ENCODE data around the gene POC1A. TPM values are rescaled to one million over a fixed set of nuclear protein-coding genes. Genes with fewer than 3 reads are reported as not detected.

Gene POC1A
- total RNA-seq, 4 donors from 2014 or later = 0.65 to 2.0 (median 1.2) TPM

DNA sequence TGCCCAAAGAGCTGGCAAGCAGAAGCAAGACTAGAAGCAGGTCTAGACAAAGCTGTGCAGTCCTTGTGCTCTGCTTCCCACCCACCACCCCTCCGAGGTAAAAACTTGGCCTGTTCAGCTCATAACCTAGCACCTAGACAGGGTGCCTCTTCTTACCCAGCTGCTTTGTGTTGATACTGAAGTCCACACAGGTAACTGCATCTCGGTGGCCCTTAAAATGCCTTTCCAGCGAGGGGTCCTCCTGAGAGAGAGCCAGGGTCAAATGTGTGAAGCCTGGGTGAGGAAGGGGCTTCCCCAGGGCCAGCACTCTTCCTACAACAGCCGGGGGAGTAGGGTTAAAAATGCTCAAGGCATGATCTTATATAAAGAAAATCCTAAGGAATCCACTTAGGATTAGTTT lies 3.4 kb downstream of the POC1A start:
- TF ChIP-seq, protein P1, sequence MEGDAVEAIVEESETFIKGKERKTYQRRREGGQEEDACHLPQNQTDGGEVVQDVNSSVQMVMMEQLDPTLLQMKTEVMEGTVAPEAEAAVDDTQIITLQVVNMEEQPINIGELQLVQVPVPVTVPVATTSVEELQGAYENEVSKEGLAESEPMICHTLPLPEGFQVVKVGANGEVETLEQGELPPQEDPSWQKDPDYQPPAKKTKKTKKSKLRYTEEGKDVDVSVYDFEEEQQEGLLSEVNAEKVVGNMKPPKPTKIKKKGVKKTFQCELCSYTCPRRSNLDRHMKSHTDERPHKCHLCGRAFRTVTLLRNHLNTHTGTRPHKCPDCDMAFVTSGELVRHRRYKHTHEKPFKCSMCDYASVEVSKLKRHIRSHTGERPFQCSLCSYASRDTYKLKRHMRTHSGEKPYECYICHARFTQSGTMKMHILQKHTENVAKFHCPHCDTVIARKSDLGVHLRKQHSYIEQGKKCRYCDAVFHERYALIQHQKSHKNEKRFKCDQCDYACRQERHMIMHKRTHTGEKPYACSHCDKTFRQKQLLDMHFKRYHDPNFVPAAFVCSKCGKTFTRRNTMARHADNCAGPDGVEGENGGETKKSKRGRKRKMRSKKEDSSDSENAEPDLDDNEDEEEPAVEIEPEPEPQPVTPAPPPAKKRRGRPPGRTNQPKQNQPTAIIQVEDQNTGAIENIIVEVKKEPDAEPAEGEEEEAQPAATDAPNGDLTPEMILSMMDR (IDR thresholded peaks at IDR 0.05) = no peak
- no peak for DNase-seq (ENCODE audit: low spot score)

DNA sequence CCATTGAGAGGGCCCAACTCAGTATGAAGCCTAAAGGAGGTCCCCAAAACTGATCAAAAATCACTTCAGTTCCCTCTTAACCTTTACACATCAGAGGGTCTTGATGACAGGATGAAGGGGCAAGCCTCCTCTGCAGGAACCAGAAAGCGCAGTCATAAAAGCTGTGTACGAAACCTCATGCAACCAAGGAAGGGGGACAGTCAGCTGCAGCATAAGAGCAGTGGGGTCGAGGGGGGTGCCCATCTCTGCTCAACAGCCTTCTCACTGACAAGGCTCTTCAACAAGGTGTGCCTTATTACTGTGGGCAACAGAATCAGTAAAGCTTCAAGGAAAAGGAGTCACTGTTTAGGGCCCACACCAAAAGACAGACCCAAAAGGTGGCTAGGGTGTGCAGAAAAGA lies 3.9 kb downstream of the POC1A start:
- ATAC-seq (ENCODE audit: low FRiP score) = no peak
- TF ChIP-seq, protein P1 (IDR thresholded peaks at IDR 0.05) = no peak

More for the DNA sequence above, 3.4 kb downstream of the POC1A start:
- ATAC-seq (ENCODE audit: low FRiP score) = no peak

DNA sequence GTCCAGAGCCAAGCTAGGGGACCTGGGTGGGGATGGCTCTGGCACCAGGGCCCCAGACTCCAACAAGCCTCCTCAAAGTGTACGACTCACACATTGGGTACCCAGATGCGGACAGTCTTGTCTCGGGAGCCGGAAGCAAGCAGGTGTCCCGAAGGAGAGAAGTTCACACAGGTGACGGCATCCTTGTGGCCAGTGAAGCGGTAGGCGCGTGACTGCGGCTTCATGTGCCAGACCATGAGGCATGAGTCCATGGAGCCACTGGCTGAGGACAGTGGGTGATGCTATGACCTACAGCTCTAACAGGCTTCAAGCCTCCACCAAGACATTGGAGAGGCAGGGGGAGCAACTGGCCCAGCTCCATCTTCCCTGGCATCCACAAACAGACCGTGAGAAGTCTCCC lies 4.5 kb downstream of the POC1A start:
- TF ChIP-seq, protein P1 (IDR thresholded peaks at IDR 0.05) = no peak
- ATAC-seq (ENCODE audit: low FRiP score) (no peak), DNase-seq (ENCODE audit: low spot score) (no peak)

More for the DNA sequence above, 3.9 kb downstream of the POC1A start:
- no peak for DNase-seq (ENCODE audit: low spot score)

- ATAC-seq (ENCODE audit: low FRiP score) = no peak
Measured at GRCh38 chr3:52149021-52149420, 5.2 kb downstream of the POC1A start.

GRCh38 chr3:52147804-52148203 lies 6.4 kb downstream of the POC1A start:
- no peak for DNase-seq (ENCODE audit: low spot score)
- TF ChIP-seq, protein P1 (IDR thresholded peaks at IDR 0.05) = no peak

More at GRCh38 chr3:52149021-52149420, 5.2 kb downstream of the POC1A start:
- DNase-seq (ENCODE audit: low spot score) = no peak
- TF ChIP-seq, protein P1 (IDR thresholded peaks at IDR 0.05) = no peak

GRCh38 chr3:52146811-52147210 lies 7.4 kb downstream of the POC1A start:
- DNase-seq (ENCODE audit: low spot score) (no peak), ATAC-seq (ENCODE audit: low FRiP score) (no peak)
- TF ChIP-seq, protein P1 (IDR thresholded peaks at IDR 0.05) = no peak

More at GRCh38 chr3:52147804-52148203, 6.4 kb downstream of the POC1A start:
- ATAC-seq (ENCODE audit: low FRiP score) = no peak

- ATAC-seq (ENCODE audit: low FRiP score) (no peak), DNase-seq (ENCODE audit: low spot score) (no peak)
- TF ChIP-seq, protein P1 (IDR thresholded peaks at IDR 0.05) = no peak
Measured at GRCh38 chr3:52146189-52146588, 8.0 kb downstream of the POC1A start.

Data from omental fat pad (tissue), 4 donors.